ENCODE measurements around the gene PRM2.

DNA sequence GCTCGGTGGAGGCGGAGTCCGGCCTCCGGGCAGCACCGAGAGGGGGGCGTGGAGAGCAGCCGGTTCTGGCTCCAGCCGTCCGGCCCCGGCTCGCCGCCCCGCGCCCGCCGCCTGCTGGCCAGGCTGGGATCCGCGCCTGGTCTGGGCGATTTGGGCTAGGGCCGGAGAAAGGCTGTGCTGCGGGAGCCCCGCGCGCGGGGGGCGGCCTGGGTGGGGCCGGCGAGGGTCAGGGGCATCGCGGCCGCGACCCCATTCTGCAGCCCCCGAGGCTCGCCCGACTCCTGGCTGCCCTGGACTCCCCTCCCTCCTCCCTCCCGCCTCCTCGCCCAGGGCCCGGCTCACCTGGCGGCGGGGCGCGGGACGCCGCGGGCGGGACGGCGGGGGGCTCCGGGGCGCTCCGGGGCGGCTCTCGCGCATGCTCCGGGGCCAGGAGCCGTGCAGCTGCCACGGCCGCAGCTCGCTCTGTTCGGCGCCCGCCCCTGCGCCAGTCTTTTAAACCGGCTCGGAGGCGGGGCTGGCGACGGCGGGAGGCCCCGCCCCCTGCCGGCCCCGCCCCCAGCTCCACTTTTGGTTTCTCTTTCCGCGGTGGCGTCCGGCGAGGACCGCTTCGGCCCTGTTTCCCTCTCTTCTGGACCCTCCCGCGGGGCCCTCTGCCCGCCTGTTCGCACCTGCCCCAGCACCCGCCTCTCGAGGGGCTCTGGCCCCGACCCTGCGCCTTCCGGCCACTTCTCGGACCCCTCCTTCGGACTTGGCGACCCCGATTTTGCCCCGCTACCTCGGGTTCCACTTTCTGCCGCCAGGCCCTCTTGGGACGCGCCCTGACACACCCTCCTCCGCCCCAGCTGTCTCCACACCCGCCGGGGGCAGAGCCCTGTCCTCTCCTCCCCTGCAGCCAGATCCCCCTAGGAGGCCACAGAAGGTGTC lies 20.3 kb downstream of the PRM2 start, which contains the start of gene SOCS1:
- TF ChIP-seq, protein P1, sequence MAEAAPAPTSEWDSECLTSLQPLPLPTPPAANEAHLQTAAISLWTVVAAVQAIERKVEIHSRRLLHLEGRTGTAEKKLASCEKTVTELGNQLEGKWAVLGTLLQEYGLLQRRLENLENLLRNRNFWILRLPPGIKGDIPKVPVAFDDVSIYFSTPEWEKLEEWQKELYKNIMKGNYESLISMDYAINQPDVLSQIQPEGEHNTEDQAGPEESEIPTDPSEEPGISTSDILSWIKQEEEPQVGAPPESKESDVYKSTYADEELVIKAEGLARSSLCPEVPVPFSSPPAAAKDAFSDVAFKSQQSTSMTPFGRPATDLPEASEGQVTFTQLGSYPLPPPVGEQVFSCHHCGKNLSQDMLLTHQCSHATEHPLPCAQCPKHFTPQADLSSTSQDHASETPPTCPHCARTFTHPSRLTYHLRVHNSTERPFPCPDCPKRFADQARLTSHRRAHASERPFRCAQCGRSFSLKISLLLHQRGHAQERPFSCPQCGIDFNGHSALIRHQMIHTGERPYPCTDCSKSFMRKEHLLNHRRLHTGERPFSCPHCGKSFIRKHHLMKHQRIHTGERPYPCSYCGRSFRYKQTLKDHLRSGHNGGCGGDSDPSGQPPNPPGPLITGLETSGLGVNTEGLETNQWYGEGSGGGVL (tag by site-specific recombination; IDR thresholded peaks at IDR 0.05): peak; percentile 59; the same call in 1 of the 2 replicates
- TF ChIP-seq ZBTB20 (tag by site-specific recombination; IDR thresholded peaks at IDR 0.05) (peak; percentile 72), ZNF121 (tag by site-specific recombination; IDR thresholded peaks at IDR 0.05) (no peak), KLF1 (tag by site-specific recombination; IDR thresholded peaks at IDR 0.05) (peak; percentile 100), REPIN1 (tag by site-specific recombination; IDR thresholded peaks at IDR 0.05; ENCODE audit: low read depth) (no peak), ZNF585B (tag by site-specific recombination; IDR thresholded peaks at IDR 0.05) (no peak), ZNF174 (tag by site-specific recombination; IDR thresholded peaks at IDR 0.05) (0 out of 2 replicates have a peak, but pooled peaks have one; percentile 20), ZSCAN30 (tag by site-specific recombination; IDR thresholded peaks at IDR 0.05) (peak; percentile 7; the same call in 1 of the 2 replicates), ZNF292 (tag by site-specific recombination; IDR thresholded peaks at IDR 0.05; ENCODE audit: borderline replicate concordance, low read depth) (no peak), ZNF114 (tag by site-specific recombination; IDR thresholded peaks at IDR 0.05) (no peak)
- TF ChIP-seq, protein P2, sequence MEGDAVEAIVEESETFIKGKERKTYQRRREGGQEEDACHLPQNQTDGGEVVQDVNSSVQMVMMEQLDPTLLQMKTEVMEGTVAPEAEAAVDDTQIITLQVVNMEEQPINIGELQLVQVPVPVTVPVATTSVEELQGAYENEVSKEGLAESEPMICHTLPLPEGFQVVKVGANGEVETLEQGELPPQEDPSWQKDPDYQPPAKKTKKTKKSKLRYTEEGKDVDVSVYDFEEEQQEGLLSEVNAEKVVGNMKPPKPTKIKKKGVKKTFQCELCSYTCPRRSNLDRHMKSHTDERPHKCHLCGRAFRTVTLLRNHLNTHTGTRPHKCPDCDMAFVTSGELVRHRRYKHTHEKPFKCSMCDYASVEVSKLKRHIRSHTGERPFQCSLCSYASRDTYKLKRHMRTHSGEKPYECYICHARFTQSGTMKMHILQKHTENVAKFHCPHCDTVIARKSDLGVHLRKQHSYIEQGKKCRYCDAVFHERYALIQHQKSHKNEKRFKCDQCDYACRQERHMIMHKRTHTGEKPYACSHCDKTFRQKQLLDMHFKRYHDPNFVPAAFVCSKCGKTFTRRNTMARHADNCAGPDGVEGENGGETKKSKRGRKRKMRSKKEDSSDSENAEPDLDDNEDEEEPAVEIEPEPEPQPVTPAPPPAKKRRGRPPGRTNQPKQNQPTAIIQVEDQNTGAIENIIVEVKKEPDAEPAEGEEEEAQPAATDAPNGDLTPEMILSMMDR (tag by site-specific recombination; IDR thresholded peaks at IDR 0.05): peak; percentile 41
- TF ChIP-seq, protein P3, sequence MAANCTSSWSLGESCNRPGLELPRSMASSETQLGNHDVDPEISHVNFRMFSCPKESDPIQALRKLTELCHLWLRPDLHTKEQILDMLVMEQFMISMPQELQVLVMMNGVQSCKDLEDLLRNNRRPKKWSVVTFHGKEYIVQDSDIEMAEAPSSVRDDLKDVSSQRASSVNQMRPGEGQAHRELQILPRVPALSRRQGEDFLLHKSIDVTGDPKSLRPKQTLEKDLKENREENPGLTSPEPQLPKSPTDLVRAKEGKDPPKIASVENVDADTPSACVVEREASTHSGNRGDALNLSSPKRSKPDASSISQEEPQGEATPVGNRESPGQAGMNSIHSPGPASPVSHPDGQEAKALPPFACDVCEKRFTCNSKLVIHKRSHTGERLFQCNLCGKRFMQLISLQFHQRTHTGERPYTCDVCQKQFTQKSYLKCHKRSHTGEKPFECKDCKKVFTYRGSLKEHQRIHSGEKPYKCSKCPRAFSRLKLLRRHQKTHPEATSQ (tag by site-specific recombination; IDR thresholded peaks at IDR 0.05): peak; percentile 60; the same call in 1 of the 2 replicates
- TF ChIP-seq, protein P4, sequence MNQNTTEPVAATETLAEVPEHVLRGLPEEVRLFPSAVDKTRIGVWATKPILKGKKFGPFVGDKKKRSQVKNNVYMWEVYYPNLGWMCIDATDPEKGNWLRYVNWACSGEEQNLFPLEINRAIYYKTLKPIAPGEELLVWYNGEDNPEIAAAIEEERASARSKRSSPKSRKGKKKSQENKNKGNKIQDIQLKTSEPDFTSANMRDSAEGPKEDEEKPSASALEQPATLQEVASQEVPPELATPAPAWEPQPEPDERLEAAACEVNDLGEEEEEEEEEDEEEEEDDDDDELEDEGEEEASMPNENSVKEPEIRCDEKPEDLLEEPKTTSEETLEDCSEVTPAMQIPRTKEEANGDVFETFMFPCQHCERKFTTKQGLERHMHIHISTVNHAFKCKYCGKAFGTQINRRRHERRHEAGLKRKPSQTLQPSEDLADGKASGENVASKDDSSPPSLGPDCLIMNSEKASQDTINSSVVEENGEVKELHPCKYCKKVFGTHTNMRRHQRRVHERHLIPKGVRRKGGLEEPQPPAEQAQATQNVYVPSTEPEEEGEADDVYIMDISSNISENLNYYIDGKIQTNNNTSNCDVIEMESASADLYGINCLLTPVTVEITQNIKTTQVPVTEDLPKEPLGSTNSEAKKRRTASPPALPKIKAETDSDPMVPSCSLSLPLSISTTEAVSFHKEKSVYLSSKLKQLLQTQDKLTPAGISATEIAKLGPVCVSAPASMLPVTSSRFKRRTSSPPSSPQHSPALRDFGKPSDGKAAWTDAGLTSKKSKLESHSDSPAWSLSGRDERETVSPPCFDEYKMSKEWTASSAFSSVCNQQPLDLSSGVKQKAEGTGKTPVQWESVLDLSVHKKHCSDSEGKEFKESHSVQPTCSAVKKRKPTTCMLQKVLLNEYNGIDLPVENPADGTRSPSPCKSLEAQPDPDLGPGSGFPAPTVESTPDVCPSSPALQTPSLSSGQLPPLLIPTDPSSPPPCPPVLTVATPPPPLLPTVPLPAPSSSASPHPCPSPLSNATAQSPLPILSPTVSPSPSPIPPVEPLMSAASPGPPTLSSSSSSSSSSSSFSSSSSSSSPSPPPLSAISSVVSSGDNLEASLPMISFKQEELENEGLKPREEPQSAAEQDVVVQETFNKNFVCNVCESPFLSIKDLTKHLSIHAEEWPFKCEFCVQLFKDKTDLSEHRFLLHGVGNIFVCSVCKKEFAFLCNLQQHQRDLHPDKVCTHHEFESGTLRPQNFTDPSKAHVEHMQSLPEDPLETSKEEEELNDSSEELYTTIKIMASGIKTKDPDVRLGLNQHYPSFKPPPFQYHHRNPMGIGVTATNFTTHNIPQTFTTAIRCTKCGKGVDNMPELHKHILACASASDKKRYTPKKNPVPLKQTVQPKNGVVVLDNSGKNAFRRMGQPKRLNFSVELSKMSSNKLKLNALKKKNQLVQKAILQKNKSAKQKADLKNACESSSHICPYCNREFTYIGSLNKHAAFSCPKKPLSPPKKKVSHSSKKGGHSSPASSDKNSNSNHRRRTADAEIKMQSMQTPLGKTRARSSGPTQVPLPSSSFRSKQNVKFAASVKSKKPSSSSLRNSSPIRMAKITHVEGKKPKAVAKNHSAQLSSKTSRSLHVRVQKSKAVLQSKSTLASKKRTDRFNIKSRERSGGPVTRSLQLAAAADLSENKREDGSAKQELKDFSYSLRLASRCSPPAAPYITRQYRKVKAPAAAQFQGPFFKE (tag by site-specific recombination; IDR thresholded peaks at IDR 0.05; ENCODE audit: borderline replicate concordance): no peak
- TF ChIP-seq, protein P5, sequence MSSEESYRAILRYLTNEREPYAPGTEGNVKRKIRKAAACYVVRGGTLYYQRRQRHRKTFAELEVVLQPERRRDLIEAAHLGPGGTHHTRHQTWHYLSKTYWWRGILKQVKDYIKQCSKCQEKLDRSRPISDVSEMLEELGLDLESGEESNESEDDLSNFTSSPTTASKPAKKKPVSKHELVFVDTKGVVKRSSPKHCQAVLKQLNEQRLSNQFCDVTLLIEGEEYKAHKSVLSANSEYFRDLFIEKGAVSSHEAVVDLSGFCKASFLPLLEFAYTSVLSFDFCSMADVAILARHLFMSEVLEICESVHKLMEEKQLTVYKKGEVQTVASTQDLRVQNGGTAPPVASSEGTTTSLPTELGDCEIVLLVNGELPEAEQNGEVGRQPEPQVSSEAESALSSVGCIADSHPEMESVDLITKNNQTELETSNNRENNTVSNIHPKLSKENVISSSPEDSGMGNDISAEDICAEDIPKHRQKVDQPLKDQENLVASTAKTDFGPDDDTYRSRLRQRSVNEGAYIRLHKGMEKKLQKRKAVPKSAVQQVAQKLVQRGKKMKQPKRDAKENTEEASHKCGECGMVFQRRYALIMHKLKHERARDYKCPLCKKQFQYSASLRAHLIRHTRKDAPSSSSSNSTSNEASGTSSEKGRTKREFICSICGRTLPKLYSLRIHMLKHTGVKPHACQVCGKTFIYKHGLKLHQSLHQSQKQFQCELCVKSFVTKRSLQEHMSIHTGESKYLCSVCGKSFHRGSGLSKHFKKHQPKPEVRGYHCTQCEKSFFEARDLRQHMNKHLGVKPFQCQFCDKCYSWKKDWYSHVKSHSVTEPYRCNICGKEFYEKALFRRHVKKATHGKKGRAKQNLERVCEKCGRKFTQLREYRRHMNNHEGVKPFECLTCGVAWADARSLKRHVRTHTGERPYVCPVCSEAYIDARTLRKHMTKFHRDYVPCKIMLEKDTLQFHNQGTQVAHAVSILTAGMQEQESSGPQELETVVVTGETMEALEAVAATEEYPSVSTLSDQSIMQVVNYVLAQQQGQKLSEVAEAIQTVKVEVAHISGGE (tag by site-specific recombination; conservative IDR thresholded peaks at IDR 0.05; ENCODE audit: low read depth): no peak

All from HEK293 (cell line).